ENCODE measurements around the gene DNAJC22. TPM values are rescaled to one million over a fixed set of nuclear protein-coding genes. Genes with fewer than 3 reads are reported as not detected.
"Not testable (repeated sequence)": the region's sequence is repeated elsewhere in the genome, so short reads cannot be mapped to it uniquely, and the experiment has no call there.

DNAJC22 gene
- total and polyA plus RNA-seq, 11 donors = 0.08 to 4.4 (median 0.52) TPM; not detected in 4

DNA sequence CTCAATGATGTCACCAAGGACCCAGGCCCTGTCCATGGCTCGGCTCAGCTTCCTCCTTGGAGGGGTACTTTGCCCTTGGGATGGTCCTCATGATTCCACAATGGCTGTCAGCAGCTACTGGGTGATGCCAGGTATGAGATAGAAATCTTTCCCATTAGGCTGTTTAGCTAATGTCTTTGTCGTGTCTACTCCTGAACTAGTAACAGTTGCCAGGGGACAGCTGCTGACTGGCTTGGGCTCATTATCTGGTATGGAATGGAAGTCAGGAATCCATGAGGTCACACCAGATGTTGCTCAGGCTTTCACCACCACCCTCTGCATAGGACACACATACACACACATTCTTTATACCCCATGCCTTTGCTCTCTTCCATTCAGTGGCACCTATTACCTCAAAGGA lies 42.5 kb upstream of the DNAJC22 start:
- Histone ChIP-seq H3K4me1 (no peaks in the 10 kb centered on the region), H3K27ac (no peak overlapping the region), H3K4me3 (no peak overlapping the region), H3K27me3 (peaks cover 0 to 77% (median 20%) of the 10 kb centered on the region in 9 donors), H3K36me3 (no peaks in the 10 kb centered on the region), H3K9me3 (no peaks in the 10 kb centered on the region)
- intact Hi-C loops (cut with DNase I) = no loop called here
- WGBS, 4 donors = 57 to 77% (median 63%) methylated on average over 2 of the region's 2 CpGs
- DNase-seq (no peak), ATAC-seq (no peak)
- TF ChIP-seq, protein P1, sequence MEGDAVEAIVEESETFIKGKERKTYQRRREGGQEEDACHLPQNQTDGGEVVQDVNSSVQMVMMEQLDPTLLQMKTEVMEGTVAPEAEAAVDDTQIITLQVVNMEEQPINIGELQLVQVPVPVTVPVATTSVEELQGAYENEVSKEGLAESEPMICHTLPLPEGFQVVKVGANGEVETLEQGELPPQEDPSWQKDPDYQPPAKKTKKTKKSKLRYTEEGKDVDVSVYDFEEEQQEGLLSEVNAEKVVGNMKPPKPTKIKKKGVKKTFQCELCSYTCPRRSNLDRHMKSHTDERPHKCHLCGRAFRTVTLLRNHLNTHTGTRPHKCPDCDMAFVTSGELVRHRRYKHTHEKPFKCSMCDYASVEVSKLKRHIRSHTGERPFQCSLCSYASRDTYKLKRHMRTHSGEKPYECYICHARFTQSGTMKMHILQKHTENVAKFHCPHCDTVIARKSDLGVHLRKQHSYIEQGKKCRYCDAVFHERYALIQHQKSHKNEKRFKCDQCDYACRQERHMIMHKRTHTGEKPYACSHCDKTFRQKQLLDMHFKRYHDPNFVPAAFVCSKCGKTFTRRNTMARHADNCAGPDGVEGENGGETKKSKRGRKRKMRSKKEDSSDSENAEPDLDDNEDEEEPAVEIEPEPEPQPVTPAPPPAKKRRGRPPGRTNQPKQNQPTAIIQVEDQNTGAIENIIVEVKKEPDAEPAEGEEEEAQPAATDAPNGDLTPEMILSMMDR (IDR thresholded peaks at IDR 0.05) = no peak
- TF ChIP-seq POLR2A (IDR thresholded peaks at IDR 0.05) = no peak

DNA sequence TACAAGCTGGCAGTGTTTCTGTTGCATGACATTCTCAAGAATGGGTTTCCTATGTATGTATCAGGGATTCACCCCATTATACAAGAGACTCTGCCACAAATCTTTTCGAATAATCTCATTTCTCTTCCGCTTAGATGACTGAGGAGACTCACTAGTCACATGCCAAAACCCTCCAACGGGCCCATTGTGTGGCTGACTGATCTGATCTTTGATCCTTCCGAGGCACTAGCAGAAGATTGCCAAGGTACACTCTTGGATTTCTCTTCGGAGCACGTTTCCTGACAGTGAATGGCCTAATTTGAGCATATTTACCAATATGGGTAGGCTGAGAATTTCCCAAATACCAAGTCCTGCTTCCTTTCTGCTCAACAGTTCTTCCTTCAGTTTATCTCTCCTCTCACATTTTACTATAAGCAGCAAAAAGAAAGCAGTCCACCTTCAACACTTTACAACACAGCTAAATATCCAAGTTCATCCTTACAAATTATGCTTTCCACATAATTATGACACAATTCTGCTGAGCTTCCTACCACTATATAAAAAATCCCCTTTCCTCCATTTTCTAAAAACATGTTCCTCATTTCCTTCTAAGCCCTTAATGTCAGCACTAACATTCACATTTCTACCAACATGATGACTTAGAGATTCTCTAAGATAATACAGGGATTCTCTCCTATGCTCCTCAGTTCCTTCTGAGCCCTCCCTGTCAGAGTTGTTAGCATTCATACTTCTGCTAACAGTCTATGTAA lies 40.8 kb upstream of the DNAJC22 start:
- Histone ChIP-seq H3K4me1 (no peaks in the 10 kb centered on the region), H3K36me3 (no peaks in the 10 kb centered on the region), H3K9me3 (no peaks in the 10 kb centered on the region), H3K4me3 (no peak overlapping the region), H3K27ac (no peak overlapping the region), H3K27me3 (peaks cover 0 to 64% (median 10%) of the 10 kb centered on the region in 9 donors)
- ATAC-seq (no peak), DNase-seq (no peak)
- WGBS, 4 donors = 71 to 84% (median 77%) methylated on average over 6 of the region's 6 CpGs
- TF ChIP-seq, protein P1 (IDR thresholded peaks at IDR 0.05) = no peak
- no peak for TF ChIP-seq POLR2A (IDR thresholded peaks at IDR 0.05)
- intact Hi-C loops (cut with DNase I) = no loop called here

DNA sequence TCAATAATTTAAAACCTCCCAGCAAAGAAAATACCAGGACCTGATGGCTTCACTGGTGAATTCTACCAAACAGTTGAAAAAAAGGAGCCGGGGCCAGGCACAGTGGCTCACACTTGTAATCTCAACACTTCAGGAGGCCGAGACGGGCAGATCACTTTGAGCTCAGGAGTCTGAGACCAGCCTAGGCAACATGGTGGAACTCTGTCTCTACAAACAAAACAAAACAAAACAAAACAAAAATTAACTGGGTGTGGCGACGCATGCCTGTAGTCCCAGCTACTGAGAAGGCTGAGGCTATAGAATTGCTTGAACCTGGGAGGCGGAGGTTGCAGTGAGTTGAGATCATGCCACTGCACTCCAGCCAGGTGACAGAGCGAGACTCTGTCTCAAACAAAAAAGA lies 37.3 kb upstream of the DNAJC22 start:
- Histone ChIP-seq H3K27ac (no peak overlapping the region), H3K9me3 (no peaks in the 10 kb centered on the region), H3K4me3 (no peak overlapping the region), H3K4me1 (no peaks in the 10 kb centered on the region), H3K36me3 (no peaks in the 10 kb centered on the region), H3K27me3 (peaks cover 0 to 39% (median 4%) of the 10 kb centered on the region in 9 donors)
- ATAC-seq (no peak), DNase-seq (no peak)
- no peak for TF ChIP-seq POLR2A (IDR thresholded peaks at IDR 0.05)
- TF ChIP-seq, protein P1 (IDR thresholded peaks at IDR 0.05) = no peak
- intact Hi-C loops (cut with DNase I) = no loop called here
- WGBS, 4 donors = 85 to 91% (median 89%) methylated on average over 7 of the region's 7 CpGs

DNA sequence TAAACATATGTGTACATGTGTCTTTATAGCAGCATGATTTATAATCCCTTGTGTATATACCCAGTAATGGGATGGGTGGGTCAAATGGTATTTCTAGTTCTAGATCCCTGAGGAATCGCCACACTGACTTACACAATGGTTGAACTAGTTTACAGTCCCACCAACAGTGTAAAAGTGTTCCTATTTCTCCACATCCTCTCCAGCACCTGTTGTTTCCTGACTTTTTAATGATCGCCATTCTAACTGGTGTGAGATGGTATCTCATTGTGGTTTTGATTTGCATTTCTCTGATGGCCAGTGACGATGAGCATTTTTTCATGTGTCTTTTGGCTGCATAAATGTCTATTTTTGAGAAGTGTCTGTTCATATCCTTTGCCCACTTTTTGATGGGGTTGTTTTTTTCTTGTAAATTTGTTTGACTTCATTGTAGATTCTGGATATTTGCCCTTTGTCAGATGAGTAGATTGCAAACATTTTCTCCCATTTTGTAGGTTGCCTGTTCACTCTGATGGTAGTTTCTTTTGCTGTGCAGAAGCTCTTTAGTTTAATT lies 36.2 kb upstream of the DNAJC22 start:
- ATAC-seq; DNase-seq; H3K27ac ChIP-seq; H3K4me1 ChIP-seq; H3K9me3 ChIP-seq; H3K4me3 ChIP-seq; H3K36me3 ChIP-seq; intact Hi-C loops (cut with DNase I): not testable (repeated sequence)
- peaks cover 0 to 37% (median 4%) of the 10 kb centered on the region in 9 donors for H3K27me3 ChIP-seq
- 56 to 87% (median 71%) methylated on average over 2 to 3 of the region's 3 CpGs for WGBS, 4 donors

Data from heart left ventricle (tissue), 16 donors.